GM06990 (cell line): Measurements from ENCODE around the gene KRT35.

Experiments used
- DNase-seq: peaks from one replicate; pipeline ENCODE4 v3.0.0-alpha.2; 2011; ENCODE audit not compliant: insufficient read length; ENCODE audit errors: extremely low read depth
- H3K27me3 ChIP-seq: replicated peaks from 2 replicates; pipeline ENCODE4 v1.6.0; 2011; ENCODE audit warnings: low read length; ENCODE audit not compliant: control insufficient read depth, insufficient read depth
- H3K36me3 ChIP-seq: 2 replicates; pipeline ENCODE4 v1.5.1; 2011; ENCODE audit warnings: low read length; ENCODE audit not compliant: control insufficient read depth, insufficient read depth
- H3K4me3 ChIP-seq: replicated peaks from 2 replicates; pipeline ENCODE4 v1.5.1; 2011; ENCODE audit warnings: low read depth, mild to moderate bottlenecking, control low read depth, low read length
- CTCF ChIP-seq: IDR thresholded peaks from 2 replicates; pipeline ENCODE4 v1.5.1; 2011; ENCODE audit warnings: low read length, control low read depth, mild to moderate bottlenecking, inconsistent platforms; ENCODE audit not compliant: insufficient read depth, poor library complexity, severe bottlenecking

KRT35 gene

GRCh38 chr17:41448506-41448905 lies 32.4 kb downstream of the KRT35 start:
- Histone ChIP-seq H3K4me3 (no peak overlapping the region), H3K27me3 (no peaks in the 10 kb centered on the region; the same call in none of the 2 replicates), H3K36me3 (no peaks in the 10 kb centered on the region)
- DNase-seq: no peak
- TF ChIP-seq CTCF: no peak

GRCh38 chr17:41446806-41447205 lies 34.1 kb downstream of the KRT35 start:
- no peaks in the 10 kb centered on the region for H3K36me3 ChIP-seq
- H3K4me3 ChIP-seq: no peak overlapping the region
- H3K27me3 ChIP-seq: no peaks in the 10 kb centered on the region; the same call in 1 of the 2 replicates
- TF ChIP-seq CTCF: no peak
- no peak for DNase-seq

- no peaks in the 10 kb centered on the region; the same call in 1 of the 2 replicates for H3K27me3 ChIP-seq
- no peaks in the 10 kb centered on the region for H3K36me3 ChIP-seq
- DNase-seq: no peak
- no peak for TF ChIP-seq CTCF
- no peak overlapping the region for H3K4me3 ChIP-seq
These were observed 36.3 kb downstream of the KRT35 start for GRCh38 chr17:41444640-41445039.

GRCh38 chr17:41444186-41444585 lies 36.8 kb downstream of the KRT35 start:
- no peaks in the 10 kb centered on the region; the same call in 1 of the 2 replicates for H3K27me3 ChIP-seq
- no peaks in the 10 kb centered on the region for H3K36me3 ChIP-seq
- no peak for DNase-seq
- no peak for TF ChIP-seq CTCF
- H3K4me3 ChIP-seq: no peak overlapping the region

- Histone ChIP-seq H3K4me3 (no peak overlapping the region), H3K36me3 (no peaks in the 10 kb centered on the region), H3K27me3 (no peaks in the 10 kb centered on the region)
- TF ChIP-seq CTCF: no peak
- no peak for DNase-seq
These were observed 38.2 kb downstream of the KRT35 start for GRCh38 chr17:41442739-41443138.

GRCh38 chr17:41440531-41441033 lies 40.4 kb downstream of the KRT35 start, which contains the start of gene KRT38:
KRT38 (minus strand) TSS chr17:41440983; CDS start chr17:41440921, 62 bp downstream.
- H3K27me3 ChIP-seq: peaks cover 2% of the 10 kb centered on the region
- no peak for TF ChIP-seq CTCF
- DNase-seq: no peak
- no peak within 1 kb of the TSS for H3K4me3 ChIP-seq
- H3K36me3 ChIP-seq: no peaks in the 10 kb centered on the region
